NK-92 (cell line): ENCODE results near the gene NDUFAF8.

ENCODE experiments used
- DNase-seq: peaks from one replicate; lab custom pipeline; 2025; ENCODE audit not compliant: unreplicated experiment; lab: John Stamatoyannopoulos, UW

The NDUFAF8 gene, protein sequence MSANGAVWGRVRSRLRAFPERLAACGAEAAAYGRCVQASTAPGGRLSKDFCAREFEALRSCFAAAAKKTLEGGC

DNA sequence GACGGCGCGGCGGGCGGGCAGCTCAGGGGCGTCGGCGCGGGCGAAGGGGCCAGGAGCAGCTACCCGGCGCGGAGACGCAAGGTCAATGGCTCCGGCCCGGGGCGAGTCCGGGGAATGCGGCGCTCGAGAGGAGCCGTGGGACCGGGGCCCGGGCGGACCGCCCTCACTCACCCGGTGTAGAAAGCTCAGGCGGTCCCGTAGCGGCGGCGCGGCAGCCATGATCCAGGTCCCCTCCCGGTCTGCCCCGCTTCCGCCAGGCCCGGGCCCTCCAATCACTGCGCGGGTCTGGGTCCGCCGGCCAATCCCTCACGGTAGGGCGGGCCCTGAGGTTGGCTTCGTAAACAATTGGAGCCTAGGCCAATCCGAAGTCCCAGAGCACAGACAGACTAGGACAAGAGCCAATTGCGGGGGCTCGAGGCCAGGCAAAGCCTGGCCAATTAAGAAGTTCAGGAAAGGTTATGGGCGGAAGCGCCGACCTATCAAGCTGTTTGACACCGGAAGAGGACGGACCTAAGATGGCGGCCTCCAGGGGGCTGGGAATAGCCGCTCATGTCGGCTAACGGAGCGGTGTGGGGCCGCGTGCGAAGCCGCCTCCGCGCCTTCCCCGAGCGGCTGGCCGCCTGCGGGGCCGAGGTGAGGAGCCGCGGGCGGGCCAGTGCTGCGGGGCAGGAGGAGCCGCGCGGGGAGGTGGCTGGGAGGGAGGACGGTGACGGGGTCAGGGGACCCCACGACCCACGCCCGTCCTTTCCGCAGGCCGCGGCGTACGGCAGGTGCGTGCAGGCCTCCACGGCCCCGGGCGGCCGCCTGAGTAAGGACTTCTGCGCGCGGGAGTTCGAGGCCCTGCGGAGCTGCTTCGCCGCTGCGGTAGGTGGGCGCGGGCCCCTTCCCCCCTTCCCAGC is at the start of gene NDUFAF8, which contains the start of gene TEPSIN:
Gene NDUFAF8 (plus strand): TSS at position 504 of the 899 bp plus-strand sequence. CDS start 46 bp downstream, at position 550.
Gene TEPSIN (minus strand): TSS at position 241 of the 899 bp plus-strand sequence. CDS start 22 bp downstream, at position 219.
- peak; percentile 79 for DNase-seq

DNA sequence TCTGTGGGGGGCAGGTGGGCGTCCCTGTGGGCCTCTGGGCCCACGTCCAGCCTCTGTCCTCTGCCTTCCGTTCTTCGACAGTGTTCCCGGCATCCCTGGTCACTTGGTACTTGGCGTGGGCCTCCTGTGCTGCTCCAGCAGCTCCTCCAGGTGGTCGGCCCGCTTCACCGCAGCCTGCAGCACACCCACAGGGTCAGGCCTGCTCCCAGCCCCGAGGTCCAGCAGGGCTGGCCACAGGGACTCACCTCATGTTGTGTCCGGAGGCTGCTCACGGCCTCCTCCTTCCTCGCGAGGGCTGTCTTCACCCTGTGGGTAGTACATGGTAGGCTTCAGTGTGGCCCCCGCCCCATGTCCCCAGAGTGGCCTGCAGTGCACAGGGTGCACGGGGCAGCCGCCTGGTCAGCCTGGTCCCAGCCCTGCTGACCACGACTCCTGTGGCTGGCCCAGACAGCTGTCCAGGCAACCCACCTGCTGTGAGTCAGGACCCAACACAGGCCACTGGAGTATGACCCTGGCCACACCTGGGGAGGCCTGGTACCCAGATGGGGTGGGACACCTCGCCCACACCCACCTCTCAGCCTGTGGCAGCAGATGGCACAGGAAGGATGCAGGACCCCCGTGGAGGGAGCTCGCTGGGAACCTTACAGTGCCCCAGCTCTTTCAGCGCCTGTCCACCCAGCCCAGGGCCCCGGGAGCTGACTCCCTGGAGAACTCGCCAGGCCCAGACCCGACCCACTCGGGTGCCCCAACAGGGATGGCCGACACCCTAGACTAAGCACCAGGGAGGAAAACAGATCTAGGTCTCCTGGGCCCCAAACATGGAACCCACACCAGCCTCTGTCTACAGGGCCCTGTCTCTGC is 49.2 kb upstream of the NDUFAF8 start:
- DNase-seq: no peak

DNA sequence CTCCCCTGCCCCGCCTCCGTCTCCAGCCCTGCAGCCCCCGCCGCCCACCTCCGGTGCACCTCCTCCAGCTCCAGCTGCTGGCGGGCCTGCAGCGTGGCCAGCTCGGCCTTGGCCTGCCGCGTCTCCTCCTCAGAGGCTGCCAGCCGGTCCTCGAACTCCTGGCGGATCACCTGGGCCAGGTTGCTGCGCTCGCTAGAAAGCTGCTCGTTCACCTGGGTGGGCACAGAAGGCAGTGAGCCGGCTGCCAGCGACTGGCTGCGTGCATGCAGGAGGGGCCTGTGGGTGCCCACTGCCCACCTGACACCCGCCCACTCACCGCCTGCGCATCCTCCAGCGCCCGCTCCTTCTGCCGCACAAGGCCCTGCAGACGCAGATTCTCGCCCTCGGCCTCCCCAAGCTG is 48.5 kb upstream of the NDUFAF8 start:
- DNase-seq: no peak

DNA sequence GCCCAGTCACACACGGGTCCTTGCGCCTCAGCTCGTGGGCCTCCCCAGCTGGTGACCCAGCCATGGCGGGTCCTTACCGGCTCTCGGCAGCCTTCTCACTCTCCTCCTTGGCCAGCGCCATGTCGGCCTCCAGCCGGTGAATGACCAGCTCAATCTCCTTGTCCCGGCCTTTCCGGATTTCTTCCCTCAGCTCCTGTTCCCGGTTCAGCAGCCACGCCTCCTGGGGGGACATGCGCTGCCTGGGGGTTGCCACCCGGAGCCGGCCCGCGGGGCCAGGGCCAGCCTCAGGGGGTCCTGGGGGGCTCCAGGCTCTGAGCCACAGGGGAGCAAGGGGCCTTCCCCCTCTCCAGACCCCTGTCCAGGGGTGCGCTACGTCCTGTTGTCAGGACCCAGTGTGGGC is 48.0 kb upstream of the NDUFAF8 start:
- no peak for DNase-seq

DNA sequence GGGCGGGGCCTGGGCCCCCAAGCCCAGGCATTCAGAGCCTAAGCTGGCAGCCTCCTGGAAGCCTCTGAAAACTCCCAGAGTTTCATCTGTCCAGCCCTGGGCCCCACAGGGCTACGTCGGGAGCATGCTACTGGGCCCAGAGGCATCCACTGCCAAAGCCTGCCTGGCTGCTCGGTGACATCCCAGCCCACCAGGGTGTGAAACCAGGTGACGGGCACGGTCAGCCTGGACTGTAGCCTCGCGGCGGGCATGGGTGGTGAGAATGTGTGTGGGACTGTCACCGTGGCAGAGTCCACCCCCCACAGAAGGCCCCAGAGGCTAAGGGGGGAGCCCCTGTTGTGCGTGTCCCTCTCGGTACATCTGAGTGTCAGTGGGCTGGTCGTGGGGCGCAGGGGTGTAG is 47.5 kb upstream of the NDUFAF8 start:
- no peak for DNase-seq

DNA sequence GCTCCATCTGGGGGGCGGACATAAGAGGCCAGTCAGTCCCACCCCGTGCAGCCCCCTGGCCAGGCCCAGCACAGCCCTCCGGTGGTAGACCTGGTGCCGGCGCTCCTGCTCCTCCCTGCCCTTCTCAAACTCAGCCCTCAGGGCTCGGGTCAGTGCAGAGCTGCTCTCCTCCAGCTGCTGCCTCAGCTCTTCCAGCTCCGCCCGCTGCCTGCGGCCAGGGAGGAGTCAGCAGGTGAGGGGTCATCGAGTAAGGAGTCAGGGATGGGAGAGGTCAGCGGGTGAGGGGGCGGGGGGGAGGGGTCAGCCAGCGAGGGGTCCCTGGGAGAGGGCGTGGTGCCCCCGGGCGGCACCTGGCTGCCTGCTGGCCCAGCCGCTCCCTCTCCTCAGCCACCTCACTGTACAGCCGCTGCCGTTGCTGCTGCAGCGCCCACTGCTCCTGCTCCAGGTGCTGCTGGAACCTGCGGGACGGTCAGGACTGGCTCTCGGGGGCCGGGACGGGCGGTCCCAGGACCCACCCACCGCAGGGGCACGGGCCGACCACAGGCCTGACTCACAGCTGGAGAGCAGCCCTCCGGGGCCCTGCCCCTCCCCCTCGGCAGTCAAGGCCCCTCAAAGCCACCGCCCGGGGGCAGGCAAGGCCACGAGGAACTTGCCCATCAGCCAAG is 46.6 kb upstream of the NDUFAF8 start:
- no peak for DNase-seq

DNA sequence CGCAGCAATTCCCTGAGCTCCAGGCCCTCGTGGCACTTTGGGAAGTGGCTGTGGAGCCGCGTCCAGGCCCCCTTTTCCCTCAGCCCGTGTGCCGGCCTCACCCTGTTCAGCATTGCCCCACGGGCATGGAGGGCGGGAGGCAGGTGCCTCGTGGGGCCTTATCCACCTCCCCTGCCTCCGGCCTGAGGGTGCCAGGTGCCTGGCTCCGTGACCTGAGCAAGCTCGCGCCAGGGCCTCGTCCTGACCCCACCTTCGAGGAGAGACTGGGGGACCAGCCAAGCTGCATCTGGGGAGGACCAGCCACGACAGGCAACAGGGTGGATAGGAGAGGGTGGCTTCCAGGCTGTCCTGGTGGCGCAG is 46.1 kb upstream of the NDUFAF8 start:
- DNase-seq: no peak

DNA sequence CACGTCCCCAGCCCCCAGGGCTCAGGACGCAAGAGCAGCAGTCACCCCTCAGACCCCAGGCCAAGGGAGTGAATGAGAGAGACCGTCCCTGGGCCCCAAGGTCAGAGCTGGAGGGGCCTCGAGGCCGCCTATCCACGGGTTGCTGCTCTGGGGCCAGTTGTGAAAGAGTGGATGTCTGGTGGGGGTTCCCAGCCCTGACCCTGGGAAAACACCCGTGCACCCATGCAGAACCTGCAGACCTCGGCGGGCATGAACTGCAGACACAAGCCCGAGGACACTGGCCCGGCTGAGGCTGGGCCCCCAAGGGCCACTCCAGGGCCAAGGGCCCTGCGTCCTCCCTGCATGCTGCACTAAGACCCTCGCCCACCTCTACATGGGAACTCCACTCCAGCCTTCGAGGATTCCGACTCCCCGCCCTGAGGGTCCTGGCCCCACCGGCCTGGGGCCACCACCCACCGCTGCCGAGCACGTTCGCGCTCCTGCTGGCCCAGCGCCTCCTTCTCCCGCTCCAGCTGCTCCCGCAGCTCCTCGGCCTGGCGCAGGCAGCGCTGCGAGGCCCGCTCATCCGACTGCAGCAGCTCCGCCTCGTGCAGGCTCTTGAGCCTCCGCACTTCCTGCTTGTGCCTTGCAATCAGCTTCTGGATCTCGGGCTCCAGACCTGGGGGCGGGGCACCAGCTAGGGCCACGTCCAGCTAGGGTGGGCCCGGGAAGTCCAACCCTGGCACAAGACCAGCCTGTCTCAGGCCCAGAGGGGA is 45.5 kb upstream of the NDUFAF8 start:
- no peak for DNase-seq

DNA sequence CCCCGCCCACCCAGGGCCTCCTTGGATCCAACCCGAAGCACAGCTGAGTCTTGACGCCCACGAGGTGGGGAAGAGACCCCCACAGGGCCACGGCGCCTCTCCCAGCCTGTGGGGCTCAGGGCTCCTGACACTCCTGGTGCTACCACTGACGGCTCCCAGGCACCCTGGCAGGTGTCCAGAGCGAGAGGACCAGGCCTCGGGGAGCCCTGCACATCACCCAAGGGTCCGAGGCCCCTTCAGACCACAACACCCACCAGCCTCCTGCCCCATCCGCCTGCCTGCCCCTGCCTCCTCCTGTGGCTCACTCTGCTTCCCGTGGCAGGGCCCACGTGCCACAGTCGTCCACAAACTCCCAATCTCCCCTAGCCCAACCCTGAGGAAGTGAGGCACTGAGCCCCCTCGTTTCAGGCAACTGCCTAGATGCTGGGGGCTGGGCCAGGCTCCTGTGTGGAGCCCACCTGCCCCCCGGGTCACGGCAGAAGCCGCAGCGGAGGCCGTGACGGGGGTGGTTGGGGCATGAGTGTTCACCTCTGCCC is 44.8 kb upstream of the NDUFAF8 start:
- no peak for DNase-seq

DNA sequence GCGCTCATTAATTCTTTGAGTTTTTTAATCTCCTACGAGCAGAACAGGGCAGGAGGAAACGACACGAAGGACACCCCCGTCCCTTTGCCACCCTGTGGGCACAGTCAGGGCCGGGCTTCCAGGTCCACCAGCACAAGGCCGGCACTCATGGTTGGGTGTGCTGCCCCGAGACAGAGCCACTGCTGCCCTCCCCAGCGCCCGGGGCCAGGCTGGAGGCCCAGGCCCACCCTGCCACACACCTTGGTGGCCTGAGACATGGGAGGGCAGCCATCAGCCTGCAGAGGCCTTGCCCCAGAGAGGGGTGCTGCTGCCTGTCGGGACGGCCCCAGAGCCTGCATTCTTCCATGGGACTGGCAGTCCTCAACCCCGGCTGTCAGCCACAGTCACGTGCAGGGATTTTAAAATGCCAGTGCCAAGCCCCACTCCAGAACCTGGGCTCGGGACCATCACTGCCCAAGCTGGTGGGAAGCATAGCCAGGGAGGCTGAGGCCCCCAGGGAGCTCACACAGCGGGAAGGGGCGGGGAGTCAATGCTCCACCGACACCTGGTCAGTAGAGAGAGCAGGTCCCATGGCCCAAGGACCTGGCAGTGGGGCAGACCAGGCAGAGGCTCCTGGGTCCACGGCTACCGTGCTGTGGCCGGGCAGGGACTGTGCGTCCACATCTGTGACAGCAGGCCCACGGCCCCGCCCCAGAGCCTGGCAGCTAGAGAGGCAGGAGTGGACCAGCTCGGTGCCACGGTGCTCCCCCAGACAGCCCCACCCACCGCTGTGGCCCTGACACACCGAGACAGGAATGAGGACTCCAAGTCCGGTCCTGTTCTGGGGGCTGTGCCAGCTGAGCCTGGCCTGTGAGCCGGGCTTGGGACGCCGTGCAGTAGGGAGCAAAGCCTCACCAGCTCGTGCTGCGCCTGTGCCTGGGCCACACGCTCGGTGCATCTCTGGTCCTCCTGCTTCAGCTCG is 43.9 kb upstream of the NDUFAF8 start:
- DNase-seq: no peak

DNA sequence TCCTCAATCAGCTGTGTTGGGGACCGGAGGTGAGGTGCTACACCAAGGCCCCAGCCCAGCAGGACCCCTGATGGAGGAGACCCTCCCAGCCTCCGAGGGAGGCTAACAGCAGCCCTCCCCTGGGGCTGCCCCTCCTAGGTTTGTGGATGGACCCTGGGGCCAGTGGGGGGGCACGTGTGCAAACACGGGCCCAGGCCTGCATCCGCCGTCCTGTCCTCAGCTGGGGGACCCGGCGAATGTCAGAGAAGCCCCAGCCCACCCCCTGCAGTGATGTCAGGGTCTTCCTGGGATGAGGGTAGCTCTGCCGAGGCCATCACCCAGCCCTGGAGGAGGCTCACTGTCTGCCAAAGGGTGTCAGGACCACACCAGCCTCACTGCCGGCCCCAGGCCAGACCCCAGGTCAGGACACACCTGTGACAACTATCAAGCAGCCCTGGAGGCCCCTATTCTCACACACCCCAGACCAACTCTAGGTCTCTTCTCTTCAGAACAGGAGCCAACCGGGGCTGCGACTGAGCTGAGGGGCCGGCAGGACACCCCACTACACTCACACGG is 43.1 kb upstream of the NDUFAF8 start:
- DNase-seq: no peak

DNA sequence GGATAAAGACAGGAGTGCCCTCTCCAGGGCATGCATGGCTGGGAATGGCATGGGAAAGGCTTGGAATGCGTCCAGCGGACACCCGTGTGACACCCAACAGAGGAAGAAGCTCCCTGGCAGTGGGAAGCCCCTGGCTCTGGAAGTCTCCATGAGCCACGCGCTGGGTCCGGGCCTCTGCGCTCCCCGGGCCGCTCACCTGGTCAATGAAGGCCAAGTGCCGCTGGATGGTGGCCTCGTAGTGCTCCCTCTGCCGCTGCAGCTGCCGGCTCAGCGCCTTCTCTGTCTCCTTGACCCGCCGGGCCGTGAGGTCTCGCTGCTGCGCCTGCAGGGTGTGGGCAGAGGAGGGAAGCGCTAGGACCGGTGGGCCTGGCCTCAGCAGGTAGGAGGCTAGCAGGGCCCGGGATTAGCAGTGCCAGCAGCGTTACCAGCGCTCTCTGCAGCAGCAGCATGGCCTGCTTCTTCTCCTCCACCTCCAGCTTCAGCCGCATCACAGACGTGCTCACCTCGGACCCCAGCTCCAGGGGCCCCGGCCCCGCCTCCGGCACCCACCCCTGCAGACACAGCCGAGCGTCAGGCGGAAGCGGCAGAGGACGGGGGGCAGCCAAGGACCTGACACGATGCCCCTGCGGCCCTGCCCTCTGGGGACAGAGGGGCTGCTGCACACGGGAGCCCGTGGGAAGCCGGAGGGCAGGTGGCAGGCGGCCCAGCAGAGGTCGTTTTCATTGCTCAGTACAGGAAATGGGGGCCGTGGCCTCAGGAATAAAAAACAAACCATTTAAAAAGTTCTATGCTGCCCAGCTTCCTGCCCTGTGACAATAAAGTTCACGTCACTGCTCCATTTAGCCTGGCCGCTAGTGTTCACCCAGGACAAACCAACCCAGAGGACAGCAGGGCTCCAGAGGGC is 42.4 kb upstream of the NDUFAF8 start:
- DNase-seq: no peak

DNA sequence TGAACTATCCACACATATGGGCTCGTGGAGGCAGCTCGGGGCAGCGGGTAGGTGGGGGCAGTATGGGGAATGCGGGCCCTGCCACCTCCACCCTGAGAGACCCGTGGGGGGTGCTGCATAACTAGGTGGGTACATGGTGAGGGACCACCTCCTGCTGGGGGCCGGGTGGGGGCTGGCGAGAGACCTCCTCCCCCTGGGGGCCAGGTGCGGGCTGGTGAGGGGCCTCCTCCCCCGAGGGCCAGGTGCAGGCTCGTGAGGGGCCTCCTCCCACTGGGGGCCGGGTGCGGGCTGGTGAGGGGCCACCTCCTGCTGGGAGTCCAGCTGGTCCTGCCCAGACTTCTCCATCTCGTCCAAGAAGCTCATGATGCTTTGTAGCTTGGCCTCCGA is 41.7 kb upstream of the NDUFAF8 start:
- DNase-seq: no peak

DNA sequence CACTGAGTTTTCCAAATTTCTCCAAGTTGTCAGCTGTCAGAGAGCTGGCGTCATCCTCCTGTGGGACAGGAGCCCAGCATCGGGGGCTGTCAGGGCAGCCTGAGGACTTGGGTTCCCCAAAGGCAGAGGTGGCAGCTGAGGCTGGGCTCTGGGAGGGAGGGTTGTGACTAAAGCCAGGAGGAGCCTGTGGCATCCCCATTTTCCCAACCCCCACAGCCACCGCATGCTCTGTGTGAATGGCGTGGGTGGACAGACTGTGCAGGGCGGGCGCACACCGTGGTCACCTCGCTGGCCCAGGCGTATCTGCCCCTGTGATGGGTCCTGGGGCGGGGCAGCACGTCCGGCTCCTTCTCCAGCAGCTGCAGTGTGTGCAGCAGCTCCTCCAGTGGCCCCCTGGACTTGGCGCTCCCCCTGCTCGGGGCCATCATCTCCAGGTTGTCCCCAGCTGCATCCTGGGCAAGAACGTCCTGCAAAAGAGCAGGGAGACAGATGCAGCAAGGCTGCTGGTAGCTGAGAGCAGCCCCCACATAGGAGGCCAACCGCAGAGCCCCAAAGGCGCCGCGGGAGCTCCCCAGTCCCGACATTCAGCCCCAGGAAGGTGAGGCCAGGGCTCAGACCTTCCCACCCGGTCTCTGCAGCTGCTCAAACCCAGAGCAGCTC is 41.2 kb upstream of the NDUFAF8 start:
- no peak for DNase-seq

DNA sequence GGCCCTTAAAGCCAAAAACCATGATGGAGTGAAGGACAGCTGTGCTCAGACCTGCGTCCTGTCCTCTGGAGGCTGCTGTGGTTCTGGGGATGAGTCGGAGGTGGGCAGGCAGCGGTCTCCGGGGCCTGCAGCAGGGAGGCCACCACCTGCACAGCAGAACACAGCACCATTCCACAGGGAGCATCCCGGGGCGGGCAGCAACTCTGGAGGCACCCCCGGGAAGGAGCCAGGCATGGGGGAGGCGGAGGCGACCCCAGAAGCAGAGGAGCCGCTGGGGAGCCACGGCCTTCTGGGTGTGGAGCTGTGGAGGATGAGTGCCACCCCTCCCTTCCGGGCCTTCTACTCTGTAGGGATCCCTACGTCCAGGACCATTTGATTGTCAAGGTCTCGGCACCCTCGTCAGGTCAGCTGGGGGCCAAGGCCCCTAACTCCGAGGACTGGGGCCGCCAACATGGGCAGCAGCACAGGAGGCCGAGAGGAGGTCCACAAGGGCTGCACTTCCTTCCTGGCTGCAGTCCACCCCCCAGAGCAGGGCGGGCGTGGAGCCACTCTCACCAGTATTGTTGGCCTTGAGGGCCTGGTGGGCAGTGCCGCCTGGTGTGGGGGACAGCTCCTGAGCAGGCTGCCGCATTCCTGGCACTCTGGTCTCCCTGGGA is 40.2 kb upstream of the NDUFAF8 start:
- DNase-seq: no peak

DNA sequence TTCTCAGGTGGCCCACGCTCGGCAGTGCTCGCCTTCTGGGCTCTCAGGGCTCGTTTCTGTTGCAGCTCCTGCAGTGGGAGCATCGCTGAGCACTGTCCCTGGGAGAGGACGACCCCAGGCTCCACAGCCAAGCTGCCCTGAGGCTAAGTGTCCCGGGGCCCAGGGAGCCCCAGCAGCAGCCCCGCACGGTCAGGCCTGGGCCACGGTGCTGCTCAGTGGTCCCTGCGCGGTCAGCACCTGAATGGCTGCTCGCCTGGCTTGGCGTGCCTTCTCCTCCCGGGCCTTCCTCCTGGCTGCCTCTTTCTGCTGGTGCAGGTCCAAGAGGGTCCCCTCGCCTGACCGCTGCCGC is 39.7 kb upstream of the NDUFAF8 start:
- DNase-seq: no peak

DNA sequence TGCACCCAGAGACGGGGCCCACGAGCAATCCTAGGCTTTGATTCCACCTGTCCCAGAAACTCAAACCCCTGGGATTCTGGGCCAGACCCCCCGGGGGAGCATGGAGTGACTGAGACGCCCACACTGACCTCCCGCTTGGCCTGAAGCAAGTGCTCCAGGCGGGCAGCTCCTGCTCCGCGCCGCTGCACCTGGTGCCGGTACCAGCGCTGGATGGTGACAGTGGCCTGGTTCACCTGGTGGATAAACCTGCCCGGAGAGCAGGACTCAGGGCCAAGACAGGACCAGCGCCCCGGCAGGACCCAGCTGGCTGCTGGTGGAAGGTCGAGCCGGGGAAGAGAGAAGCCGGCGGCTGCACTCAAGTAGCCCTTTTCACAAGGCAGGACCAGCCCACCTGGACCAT is 38.9 kb upstream of the NDUFAF8 start:
- DNase-seq: no peak
